ENCODE results near the gene SSH3.

SSH3 gene

DNA sequence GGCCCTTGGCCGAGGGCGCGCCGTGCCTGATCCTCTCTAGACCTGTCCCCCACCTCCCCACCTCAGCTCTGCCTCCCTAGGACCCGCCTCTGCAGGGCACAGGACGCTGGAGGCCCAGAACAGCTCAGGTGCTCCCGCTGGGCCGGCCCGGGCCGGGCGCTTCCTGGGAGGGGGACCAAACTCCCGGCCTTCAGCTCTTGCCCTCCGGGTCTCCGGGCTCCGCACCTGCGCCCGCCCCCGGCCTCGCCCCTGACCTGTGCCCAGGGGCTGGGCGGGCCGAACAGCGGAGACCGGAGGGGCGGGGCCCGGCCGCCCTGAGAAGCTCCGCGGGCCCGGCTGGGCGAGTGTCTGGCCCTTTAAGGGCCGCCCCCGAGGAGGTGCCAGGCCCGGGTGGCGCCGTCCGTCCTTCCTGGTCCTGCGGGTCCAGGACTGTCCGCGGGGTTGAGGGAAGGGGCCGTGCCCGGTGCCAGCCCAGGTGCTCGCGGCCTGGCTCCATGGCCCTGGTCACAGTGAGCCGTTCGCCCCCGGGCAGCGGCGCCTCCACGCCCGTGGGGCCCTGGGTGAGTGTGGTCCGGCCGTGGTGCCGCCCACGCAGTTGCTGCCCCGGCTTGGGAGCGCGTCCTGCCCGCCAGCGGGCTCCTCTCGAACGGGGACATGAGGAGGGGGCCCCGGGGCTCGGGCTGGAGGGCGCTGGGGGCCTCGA, at the start of gene SSH3:
Gene SSH3 (plus strand): TSS at position 399 of the 703 bp plus-strand sequence. CDS start 96 bp downstream, at position 495.
- TF ChIP-seq USF1 (IDR thresholded peaks at IDR 0.05) (no peak), YY1 (IDR thresholded peaks at IDR 0.05; ENCODE audit: low read depth) (0 out of 2 replicates have a peak, but pooled peaks have one; percentile 28), NFIC (IDR thresholded peaks at IDR 0.05) (no peak), ZBTB7A (IDR thresholded peaks at IDR 0.05; ENCODE audit: low read depth) (no peak; the same call in 1 of the 2 replicates), TAF1 (IDR thresholded peaks at IDR 0.05; ENCODE audit: low read depth) (0 out of 2 replicates have a peak, but pooled peaks have one; percentile 7), EGR1 (IDR thresholded peaks at IDR 0.05) (peak; percentile 97), FOXM1 (IDR thresholded peaks at IDR 0.05; ENCODE audit: borderline replicate concordance, low read depth) (no peak), EP300 (IDR thresholded peaks at IDR 0.05; ENCODE audit: borderline replicate concordance) (no peak), REST (IDR thresholded peaks at IDR 0.05; ENCODE audit: low read depth) (no peak)

- no peak for TF ChIP-seq EGR1 (IDR thresholded peaks at IDR 0.05)
- no peak for TF ChIP-seq NFIC (IDR thresholded peaks at IDR 0.05)
- no peak for TF ChIP-seq CREB1 (IDR thresholded peaks at IDR 0.05; ENCODE audit: low read depth)
- TF ChIP-seq, protein P1, sequence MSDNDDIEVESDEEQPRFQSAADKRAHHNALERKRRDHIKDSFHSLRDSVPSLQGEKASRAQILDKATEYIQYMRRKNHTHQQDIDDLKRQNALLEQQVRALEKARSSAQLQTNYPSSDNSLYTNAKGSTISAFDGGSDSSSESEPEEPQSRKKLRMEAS (IDR thresholded peaks at IDR 0.05), result no peak
- no peak for TF ChIP-seq USF1 (IDR thresholded peaks at IDR 0.05)
- TF ChIP-seq CEBPB (IDR thresholded peaks at IDR 0.05), result no peak
- TF ChIP-seq EP300 (IDR thresholded peaks at IDR 0.05; ENCODE audit: borderline replicate concordance), result no peak
Measured at GRCh38 chr11:67253872-67254624, 49.3 kb upstream of the SSH3 start.

DNA sequence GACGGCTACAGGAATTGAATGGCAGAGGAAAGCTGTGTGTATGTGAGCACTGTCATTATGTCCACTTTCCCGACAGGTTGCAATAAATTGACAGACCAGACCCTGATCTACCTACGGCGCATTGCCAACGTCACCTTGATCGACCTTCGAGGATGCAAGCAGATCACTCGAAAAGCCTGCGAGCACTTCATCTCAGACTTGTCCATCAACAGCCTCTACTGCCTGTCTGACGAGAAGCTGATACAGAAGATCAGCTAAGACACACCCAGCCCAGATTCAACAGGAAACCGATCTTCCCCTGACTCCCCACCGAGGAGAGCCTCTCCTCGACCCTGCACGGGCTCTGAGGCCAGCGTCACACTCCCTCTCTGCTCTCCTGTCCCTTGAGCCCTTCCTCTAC, 48.5 kb upstream of the SSH3 start:
- no peak for TF ChIP-seq CEBPB (IDR thresholded peaks at IDR 0.05)
- no peak for TF ChIP-seq NFIC (IDR thresholded peaks at IDR 0.05)
- TF ChIP-seq FOXM1 (IDR thresholded peaks at IDR 0.05; ENCODE audit: borderline replicate concordance, low read depth), result no peak
- TF ChIP-seq CREB1 (IDR thresholded peaks at IDR 0.05; ENCODE audit: low read depth), result no peak
- TF ChIP-seq, protein P1 (IDR thresholded peaks at IDR 0.05), result no peak
- no peak for TF ChIP-seq REST (IDR thresholded peaks at IDR 0.05; ENCODE audit: low read depth)
- TF ChIP-seq YY1 (IDR thresholded peaks at IDR 0.05; ENCODE audit: low read depth), result no peak
- no peak for TF ChIP-seq TAF1 (IDR thresholded peaks at IDR 0.05; ENCODE audit: low read depth)
- TF ChIP-seq TCF12 (IDR thresholded peaks at IDR 0.05; ENCODE audit: low read depth), result no peak
- no peak for TF ChIP-seq EP300 (IDR thresholded peaks at IDR 0.05; ENCODE audit: borderline replicate concordance)
- no peak for TF ChIP-seq USF1 (IDR thresholded peaks at IDR 0.05)
- no peak for TF ChIP-seq RAD21 (IDR thresholded peaks at IDR 0.05; ENCODE audit: low read depth)
- no peak for TF ChIP-seq TEAD4 (IDR thresholded peaks at IDR 0.05)

- no peak for TF ChIP-seq USF1 (IDR thresholded peaks at IDR 0.05)
- no peak for TF ChIP-seq CREB1 (IDR thresholded peaks at IDR 0.05; ENCODE audit: low read depth)
- no peak for TF ChIP-seq FOXM1 (IDR thresholded peaks at IDR 0.05; ENCODE audit: borderline replicate concordance, low read depth)
- TF ChIP-seq REST (IDR thresholded peaks at IDR 0.05; ENCODE audit: low read depth), result no peak
- TF ChIP-seq TAF1 (IDR thresholded peaks at IDR 0.05; ENCODE audit: low read depth), result no peak
- TF ChIP-seq, protein P1 (IDR thresholded peaks at IDR 0.05), result no peak
- no peak for TF ChIP-seq RAD21 (IDR thresholded peaks at IDR 0.05; ENCODE audit: low read depth)
- TF ChIP-seq EGR1 (IDR thresholded peaks at IDR 0.05), result no peak
- no peak for TF ChIP-seq ZBTB7A (IDR thresholded peaks at IDR 0.05; ENCODE audit: low read depth)
- TF ChIP-seq TEAD4 (IDR thresholded peaks at IDR 0.05), result no peak
- TF ChIP-seq NFIC (IDR thresholded peaks at IDR 0.05), result no peak
- no peak for TF ChIP-seq CEBPB (IDR thresholded peaks at IDR 0.05)
- TF ChIP-seq EP300 (IDR thresholded peaks at IDR 0.05; ENCODE audit: borderline replicate concordance), result no peak
- TF ChIP-seq YY1 (IDR thresholded peaks at IDR 0.05; ENCODE audit: low read depth), result no peak
- TF ChIP-seq TCF12 (IDR thresholded peaks at IDR 0.05; ENCODE audit: low read depth), result no peak
Measured at GRCh38 chr11:67255353-67255752, 48.0 kb upstream of the SSH3 start.
